NCI-H2171 treated with DMSO at 0.1 percent for 48 hours (cell line): ENCODE measurements around the gene SLC44A3.

Source experiments
- DNase-seq: peaks from one replicate; lab custom pipeline; 2025; lab: John Stamatoyannopoulos, UW

SLC44A3 gene, protein sequence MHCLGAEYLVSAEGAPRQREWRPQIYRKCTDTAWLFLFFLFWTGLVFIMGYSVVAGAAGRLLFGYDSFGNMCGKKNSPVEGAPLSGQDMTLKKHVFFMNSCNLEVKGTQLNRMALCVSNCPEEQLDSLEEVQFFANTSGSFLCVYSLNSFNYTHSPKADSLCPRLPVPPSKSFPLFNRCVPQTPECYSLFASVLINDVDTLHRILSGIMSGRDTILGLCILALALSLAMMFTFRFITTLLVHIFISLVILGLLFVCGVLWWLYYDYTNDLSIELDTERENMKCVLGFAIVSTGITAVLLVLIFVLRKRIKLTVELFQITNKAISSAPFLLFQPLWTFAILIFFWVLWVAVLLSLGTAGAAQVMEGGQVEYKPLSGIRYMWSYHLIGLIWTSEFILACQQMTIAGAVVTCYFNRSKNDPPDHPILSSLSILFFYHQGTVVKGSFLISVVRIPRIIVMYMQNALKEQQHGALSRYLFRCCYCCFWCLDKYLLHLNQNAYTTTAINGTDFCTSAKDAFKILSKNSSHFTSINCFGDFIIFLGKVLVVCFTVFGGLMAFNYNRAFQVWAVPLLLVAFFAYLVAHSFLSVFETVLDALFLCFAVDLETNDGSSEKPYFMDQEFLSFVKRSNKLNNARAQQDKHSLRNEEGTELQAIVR

DNA sequence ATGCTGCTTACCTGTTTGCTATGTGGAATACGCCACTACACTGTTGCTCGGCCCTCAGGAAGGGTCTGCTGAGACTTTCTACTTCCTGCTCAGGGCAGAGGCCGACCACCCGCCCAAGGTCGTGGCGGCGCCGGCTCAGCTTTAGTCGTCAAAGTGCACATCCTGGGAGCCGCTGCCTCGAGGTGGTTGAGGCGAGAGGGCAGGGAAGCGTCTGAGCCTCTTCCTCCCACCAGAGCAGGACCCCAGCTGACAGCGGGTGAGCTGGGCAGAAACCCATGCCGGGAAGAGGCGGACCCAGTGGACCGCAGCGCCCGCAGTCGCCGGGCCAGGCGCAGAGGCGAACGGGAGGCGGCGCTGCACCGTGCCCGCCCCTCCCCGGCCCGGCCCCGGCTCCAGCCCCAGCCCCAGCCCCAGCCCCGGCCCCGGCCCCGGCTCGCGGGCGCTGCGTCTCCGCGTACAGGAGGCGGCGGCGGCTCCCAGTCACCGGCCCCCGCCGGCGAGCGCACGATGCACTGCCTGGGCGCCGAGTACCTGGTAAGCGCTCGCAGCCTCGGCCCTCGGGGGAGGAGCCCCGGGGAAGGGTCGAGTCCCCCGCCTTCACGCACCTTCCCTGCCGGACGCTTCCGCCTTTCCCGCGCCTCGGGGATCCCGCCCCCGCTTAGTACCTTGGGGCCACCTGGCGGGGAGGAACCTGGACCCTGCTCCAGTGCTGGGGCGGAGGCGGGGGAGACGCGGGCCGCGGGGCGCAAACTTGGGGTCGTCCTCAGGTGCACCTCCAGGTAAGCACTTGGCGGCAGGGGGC is at the start of gene SLC44A3:
SLC44A3 (plus strand) TSS at position 413 of the 802 bp plus-strand sequence; CDS start at position 508, 95 bp downstream.
- peak; percentile 29 for DNase-seq

DNA sequence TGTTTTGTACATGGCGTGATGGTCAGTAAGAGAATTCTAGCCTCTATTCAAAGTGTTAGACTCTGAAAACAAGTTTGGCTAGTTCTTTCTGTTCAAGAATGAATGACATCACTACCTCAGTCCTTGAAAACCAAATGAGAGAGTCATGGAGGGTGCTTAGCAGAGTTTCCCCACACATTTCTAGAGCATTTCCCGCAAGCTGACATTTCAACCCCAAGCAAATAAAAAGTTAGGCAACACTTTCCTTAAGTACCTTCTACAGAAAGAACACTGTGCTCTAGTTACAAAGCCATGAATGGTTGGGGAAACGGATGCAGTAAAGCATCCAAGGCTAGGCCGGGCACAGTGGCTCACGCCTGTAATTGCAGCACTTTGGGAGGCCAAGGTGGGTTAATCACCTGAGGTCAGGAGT is 47.9 kb upstream of the SLC44A3 start:
- DNase-seq: no peak

DNA sequence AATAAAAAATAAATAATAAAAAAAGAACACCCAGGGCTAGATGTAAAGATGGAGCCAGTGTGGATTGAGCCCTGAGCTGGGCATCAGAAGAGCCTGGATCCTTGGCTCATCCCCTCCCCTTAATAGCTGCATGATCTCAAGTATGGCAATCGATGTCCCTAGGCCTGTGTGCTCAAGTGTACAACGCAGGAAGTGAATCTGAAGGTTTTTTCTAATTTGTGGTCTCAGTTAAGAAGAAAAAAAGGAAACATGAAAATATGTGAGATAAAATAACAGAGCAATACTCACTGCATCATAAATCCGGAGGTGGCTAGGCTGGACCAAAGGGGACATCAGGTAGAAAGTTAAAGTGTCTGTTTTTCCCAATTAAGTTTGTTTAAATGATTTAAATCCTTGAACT is 47.3 kb upstream of the SLC44A3 start:
- DNase-seq: no peak

DNA sequence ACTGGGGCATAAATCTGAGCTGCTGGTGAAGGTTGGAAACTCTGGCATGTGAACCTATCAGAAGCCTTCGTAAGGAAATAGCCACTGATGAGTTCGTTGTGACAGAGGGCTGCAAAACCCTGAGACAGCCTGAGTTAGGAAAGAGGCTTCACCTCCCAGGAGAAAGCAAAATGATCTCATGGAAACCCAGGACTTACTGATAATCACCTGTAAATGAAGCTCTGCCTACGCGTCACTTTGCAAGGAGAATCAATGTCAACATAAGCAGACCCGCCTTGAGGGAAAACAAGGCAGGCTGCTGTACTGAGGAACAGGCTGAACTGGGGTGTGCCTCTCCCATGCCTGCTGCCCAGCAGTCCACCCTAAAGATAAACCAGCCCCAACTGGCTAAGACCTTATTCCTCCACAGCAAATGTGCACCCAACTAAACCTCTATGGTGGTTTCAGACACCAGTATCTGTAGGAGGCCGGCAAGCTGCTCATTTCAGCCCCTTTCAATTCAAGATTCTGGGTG is 46.8 kb upstream of the SLC44A3 start:
- no peak for DNase-seq

DNA sequence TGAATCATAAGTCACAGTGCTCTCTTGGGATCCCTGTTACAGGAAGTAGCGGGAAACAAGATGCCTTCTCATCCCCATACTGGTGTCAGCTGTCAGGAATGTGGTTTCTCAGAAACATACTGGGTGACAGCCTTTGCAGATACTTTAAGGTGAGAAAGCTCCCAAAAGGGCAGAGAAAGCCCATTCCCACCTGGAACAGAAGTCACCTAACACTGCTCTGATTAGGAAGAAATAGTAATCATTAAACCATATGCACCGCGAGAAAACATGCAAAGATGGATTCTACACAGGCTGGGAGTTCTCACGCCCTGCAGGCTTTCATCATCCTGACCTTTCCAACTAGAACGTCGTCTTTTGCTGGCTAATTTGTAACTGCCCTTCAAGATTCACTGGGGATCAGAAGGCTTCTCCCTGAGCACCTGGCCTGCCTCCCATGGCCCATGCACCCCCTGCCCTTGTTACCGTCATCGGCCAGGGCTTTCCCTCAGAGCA is 46.2 kb upstream of the SLC44A3 start:
- DNase-seq: no peak

DNA sequence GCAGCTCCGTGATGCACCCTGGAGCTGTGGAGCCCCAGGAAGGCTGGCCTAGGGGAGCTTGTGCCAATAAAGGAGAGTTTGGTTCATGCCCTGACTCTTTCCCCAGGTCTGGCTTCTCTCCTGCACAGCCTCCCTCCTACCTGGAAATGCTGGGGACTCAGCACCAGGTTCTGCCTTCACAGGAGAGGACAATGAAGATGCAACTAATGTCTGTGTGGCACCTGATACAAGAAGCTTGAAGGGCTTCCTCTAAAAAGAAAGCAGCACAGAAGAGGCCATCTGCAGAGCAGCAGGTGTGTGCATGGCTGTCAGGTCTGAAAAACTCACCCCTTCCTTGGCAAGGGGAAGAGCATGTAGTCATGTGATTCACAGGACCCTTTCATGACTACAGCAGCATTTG is 43.7 kb upstream of the SLC44A3 start:
- no peak for DNase-seq

DNA sequence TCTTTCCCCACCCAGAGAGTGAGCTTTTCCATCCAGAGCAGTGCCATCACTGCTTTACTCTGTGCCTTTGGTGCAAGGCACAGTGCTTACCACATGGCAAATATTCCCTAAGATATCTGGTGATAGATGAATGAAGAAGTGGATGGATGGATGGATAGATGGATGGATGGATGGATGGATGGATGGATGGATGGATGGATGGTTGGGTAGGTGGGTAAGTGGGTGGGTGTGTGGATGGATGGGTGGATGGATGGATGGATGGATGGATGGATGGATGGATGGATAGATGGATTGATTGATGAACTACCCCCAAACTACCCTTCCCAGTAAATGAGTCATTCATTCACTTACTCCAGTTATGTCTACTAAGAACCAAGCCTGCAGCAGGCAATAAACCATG is 42.9 kb upstream of the SLC44A3 start:
- no peak for DNase-seq

DNA sequence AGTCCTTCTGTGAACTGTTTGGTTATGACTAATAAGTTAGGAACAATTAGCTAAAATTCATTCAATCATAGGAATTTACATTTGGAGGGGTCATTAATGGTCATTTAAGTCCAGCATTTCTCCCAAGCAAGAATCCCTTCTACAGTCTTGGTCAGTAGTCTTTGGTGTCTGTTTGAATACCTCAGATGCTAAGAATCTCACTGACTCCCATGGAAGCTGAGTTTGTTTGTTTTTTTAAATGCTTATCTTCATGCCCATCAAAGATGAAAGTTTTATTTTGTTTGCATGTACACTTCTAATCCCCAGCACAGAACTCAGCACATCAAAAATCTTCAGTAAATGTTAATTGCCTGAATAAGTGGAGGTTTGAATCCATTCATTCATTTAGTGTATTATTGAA is 41.3 kb upstream of the SLC44A3 start:
- no peak for DNase-seq

DNA sequence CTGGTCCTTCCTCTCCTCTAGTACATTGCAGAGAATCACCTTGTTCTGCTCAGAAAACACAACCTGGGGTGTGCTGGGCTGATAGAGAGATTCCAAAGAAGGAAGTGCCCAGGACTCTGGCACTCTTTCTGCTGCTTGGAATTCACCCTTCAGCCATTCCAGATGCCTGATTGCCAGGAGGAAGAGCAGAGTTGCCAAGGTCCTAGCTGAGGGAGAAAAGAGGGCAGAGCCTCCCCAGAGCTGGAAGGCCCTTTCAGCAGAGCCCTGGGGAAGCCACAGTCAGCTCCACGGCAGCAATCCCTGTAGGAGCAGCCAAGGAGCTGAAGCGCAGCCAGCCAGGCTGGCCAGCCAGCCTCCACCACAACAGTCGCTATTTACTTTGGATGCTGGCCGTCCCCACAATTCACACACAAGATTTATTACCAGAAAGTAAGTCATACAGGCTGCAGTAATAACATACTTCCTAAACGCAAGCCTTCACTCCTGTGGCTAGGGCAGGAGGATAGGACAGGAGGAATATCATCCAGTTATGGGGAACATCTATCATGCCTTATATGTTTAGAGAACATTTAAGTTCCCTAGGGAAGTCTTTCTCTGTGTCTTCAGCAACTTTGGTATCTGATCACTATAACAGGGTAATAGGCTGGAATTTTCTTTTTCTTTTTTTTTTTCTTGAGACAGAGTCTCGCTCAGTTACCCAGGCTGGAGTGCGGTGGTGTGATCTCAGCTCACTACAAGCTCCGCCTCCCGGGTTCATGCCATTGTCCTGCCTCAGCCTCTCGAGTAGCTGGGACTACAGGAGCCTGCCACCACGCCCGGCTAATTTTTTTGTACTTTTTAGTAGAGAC is 36.6 kb upstream of the SLC44A3 start:
- no peak for DNase-seq

DNA sequence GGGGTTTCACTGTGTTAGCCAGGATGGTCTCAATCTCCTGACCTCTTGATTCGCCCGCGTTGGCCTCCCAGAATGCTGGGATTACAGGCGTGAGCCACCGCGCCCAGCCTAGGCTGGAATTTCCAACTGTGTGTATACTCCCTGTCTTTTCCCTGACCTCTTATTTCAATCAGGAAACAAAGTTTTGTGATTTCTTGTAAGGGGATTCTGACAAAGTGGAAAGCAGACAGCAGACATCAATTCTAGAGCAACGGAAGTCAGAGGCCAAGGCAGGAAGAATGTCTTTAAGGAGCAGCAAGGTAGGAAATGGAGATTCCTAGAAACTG is 36.0 kb upstream of the SLC44A3 start:
- no peak for DNase-seq

DNA sequence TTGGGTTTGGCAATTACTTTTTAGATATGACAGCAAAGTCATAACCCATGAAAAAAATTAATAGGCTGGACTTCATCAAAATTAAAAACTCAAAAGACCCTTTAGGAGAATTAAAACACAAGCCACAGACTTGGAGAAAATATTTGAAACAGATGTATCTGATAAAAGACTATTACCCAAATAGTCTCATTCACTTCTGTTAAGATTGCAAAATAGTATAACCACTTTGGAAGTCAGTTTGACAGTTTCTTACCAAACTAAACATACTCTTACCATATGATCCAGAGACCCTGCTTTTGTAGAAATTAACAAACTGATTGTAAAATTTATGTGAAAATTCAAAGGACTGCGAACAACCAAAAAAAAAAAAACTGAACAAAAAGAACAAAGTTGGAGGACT is 32.5 kb upstream of the SLC44A3 start:
- DNase-seq: no peak

DNA sequence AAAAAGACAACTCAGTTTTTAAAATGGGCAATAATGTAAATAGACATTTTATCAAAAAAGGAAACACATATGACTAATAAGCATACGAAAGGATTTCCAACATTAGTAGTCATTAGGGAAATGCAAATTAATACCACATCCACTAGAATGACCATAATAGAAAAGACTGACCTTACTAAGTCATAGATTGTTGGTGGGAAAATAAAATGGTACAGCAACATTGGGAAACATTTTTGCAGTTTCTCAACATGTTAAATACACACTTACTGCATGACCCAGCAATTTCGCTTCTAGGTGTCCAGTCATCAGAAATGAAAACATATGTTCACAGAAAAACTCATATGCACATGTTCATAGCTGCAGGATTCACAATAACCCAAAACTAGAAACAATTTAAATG is 29.9 kb upstream of the SLC44A3 start:
- DNase-seq: no peak

DNA sequence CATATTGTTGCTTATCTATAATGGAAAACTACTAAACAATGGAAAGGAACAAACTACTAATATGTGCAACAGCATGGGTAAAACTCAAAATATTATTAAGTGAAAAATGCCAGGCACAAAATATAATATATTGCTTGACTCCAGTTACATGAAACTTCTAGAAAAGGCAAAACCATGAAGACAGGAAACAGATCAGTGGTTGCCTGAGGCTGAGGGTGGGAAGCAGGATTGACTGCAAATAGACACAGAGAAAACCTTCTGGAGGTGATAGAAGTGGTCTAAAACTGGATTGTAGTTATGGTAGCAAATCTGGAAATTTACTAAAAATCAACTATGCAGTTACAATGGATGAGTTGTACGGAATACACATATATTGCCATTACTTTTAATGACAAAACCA is 29.5 kb upstream of the SLC44A3 start:
- no peak for DNase-seq

DNA sequence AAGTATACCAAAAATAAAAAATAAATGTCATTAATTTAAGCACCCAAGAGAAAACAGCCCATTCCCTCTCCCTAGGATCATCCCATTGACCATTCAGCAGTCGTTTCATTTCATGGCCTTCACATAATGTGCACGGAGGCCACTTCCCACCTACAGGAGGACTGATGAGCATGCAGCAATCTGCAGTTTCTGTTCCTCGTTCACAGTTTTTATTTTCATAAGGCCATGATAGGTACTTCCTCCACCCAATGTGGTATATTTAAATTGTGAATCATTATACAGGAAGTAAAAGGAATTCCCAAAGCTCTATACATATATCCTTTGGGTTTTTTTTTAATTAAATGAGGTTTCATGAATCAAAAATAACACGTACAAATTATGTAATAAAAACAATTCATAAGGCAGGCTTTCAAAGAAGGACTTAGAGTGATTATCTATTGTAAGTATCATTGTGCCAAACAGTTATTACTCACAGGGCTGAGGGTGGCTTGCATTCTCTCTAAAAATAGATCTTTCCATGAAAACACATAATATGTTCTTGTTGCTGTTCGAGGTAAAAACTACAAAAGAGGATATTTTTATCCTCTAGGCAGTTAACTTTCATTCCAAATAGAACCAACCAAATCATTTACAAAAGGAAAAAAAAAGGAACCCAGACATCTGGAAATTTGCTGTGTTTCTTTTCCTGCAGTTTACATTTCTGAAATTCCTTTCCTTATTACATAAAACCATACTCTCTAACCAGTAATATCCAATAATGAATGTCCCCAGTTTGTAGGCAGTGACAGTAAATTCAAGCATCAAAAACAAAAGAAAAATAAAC is 27.5 kb upstream of the SLC44A3 start:
- DNase-seq: no peak

DNA sequence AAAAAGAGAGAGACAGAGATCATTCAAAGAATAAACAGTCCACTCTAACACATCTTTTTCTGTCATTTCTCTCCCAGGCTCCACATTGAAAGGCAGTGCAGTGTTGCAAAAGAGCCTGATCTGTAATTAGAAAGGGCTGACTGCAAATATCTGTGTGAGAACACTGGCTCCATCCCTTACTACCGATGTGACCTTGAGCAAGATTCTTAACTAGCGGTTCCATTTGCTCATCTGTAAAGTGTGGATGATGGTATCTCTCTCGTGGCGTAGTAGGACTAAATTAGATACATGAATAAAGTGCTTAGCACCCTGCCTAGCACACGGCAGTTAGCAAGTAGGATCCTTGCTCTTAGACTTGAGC is 26.9 kb upstream of the SLC44A3 start:
- DNase-seq: no peak

DNA sequence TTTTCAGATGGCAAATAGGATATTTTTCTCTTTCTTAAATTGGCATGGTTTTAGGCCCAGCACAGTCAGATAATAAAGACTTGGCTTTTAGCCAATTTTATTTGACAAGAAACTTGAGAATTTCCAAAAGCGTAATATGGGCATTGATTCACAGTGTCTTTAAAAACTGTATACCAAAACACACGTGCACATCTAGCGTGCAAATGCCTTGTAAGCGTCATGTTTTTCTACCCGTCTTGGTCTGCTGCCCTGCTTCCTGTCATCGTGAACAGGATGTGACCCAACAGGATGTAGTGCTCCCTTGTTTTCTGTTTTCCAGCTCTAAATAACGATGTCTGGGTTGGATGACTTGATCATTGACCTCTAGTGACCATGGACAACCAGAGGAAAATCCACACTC is 24.7 kb upstream of the SLC44A3 start:
- no peak for DNase-seq

DNA sequence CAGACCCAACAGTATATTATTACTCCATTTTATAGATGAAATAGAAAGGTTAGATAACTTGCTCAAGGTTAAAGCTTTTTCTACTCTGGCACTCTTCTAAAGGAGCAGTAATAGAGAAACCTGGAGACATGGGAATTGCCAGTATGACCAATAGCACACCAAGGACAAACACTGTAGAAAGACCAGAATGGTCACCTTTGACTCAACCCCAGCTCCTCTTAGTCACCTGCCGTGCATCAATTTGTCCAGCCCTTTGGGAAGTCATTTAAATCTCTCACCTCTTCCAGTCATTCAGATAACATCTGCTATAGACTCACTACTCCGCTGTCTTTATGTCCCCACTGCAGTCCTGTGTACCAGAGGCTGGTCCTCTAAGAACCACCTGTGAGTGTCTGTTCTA is 23.9 kb upstream of the SLC44A3 start:
- no peak for DNase-seq

DNA sequence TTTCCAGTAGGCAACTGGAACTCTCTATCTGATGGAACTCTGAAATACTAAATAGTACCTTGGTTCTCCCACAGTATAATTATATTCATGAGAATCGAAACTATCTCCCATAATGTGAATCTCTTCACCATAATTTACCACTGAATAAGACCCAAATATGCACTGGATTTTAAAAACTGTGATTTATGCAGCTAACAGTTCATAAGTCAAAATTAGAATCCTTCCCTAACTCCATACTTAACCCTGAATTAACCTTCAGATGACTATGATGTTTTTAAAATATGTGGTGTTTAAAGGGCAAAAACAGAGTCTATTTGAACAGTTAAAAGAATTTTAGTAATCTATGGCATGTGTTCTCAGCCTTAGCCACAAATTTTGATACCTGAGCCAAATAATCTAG is 22.9 kb upstream of the SLC44A3 start:
- DNase-seq: no peak

DNA sequence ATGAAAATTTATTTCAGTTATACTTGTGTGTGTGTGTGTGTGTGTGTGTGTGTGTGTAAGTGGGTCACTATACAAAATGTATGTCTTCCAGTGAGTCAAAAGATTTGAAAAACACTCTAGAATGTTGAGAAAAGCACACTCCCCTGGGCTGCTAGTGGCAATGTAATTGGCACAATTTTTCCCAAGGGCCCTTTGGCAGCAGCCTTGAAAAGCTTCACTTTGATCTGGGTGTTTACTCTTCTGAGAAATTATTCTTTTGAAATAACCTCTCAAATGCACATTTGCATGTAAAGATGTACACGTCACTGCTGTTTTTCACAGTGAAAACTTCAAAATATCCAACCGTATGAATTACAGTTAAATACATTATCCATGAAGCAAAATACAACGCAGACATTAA is 22.1 kb upstream of the SLC44A3 start:
- no peak for DNase-seq

DNA sequence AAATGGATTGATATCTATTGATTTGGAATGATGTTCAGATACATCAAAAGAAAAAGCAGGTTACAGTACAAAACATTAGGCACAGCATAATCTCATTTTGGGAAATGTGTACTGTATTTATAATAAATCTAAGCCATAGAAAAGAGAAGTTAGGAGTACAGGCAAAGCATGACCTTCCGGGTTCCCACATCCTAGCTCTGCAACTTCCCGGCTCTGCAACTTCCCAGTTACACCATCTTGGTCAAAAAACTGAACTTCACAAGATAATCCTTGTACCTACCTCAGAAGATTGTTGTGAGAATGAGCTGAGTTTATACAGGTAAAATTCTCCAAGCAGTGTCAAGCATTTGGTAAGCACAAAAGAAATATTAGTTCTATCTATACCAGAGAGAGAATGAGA is 21.7 kb upstream of the SLC44A3 start:
- no peak for DNase-seq

DNA sequence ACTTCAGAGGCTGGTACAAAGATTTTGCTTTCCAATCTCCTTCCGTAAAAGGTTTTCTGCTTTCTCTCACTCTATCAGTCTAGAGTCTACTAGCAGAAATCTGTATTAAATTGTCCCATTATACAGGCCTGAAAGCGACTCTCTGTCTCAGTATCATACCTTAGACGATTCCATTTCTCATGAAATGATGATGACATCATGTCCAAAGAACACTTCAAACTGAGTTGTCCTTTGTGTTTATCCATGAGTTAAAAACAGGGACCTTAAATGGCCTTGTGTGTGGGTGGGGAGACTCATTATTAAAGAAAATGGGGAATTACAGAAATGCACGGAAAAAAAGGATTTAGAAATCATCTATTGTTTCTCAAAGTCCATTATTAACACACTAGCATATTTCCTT is 21.0 kb upstream of the SLC44A3 start:
- DNase-seq: no peak
